ELR (cell line): ENCODE data around the gene MGST3.
"Not testable (repeated sequence)": the region's sequence is repeated elsewhere in the genome, so short reads cannot be mapped to it uniquely, and the experiment has no call there.

Source experiments
- DNase-seq: peaks from one replicate; pipeline ENCODE4 v3.0.0-alpha.2; 2015; ENCODE audit warnings: low read depth

MGST3 gene

DNA sequence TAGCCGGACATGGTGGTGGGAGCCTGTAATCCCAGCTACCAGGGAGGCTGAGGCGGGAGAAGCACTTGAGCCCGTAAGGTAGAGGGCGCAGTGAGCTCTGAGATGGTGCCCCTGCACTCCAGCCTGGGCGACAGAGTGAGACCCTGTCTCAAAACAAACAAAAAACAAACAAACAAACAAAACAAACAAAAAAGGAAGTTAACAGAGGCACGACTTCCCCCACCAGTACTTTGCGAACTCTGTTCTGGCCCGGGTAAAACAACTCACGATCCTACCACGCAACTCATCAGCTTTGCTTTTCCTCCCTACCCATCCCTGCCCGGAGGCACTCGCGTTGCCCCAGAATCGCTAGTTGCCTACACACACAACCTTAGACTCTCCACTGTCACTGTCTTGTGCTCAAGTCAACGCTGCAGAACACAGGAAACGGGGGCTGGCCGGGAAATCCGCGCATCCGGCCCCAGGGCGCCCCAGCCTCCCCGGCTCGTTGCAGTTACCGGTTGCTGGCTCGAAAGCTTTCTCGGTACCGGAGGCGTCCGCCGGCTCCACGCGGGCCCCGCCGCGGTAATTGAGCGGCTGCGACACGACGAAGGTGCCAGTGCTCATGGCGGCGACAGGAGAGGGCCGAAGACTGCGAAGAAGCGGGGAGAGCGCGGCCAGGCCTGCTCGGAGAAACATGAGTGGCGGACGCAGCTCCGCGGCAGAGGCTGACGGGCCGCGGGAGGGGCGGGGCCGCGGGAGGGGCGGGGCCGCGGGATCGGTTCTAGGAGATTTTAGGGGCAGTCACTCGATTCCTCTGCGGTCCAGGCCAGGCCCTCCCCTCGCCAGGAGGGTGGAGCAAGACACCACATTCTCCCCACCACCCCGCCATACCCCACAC lies 67.1 kb downstream of the MGST3 start, which contains the start of gene ALDH9A1:
TSS of gene ALDH9A1 (minus strand) at position 682 of the 880 bp plus-strand sequence. CDS start at position 678, 4 bp downstream.
- DNase-seq = peak; percentile 93

DNA sequence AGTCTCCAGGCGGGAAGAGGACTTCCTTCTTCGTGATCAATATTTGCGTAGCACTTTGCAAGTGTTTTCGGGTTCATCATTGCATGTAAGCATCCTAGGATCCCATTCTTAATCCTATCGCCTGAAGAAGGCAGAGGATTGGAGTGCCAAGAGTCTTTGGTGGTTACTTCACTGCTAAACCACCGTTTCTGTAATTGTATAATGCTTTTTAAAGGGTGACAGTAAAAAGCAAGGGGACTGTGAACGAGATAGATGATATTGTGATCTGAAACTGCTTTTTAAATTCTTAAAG lies 67.7 kb downstream of the MGST3 start:
- no peak for DNase-seq

DNA sequence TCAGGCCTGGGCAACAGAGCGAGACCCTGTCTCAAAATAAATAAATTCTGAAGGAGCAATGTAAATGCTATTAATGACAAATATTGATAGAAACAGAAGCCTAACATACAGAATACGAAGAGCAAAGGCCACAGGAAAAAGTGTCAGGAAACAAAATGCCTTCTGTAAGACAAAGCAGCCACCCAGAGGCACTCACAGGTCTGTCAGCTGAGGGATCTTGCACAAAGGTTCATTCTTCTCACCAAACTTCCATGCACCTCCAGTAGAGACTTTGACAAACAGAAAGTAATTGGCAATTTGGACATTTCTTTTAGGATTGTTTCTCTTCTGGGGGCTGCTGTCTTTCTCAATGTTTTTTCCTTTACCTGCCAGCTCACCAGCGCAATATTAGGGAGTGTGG lies 68.5 kb downstream of the MGST3 start:
- DNase-seq = no peak

DNA sequence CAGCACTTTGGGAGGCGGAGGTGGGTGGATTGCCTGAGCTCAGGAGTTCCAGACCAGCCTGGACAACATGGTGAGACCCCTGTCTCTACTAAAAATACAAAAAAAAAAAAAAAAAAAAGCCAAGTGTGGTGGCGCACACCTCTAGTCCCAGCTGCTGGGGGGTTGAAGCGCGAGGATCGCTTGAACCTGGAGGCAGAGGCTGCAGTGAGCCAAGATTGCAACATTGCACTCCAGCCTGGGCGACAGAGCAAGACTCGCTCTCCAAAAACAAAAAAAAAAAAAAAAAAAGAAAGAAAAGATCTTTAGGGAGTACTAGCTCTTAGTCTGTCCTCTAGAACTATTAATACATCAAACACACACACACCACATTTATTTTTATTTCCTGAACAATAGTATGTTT lies 70.9 kb downstream of the MGST3 start:
- not testable (repeated sequence) for DNase-seq

DNA sequence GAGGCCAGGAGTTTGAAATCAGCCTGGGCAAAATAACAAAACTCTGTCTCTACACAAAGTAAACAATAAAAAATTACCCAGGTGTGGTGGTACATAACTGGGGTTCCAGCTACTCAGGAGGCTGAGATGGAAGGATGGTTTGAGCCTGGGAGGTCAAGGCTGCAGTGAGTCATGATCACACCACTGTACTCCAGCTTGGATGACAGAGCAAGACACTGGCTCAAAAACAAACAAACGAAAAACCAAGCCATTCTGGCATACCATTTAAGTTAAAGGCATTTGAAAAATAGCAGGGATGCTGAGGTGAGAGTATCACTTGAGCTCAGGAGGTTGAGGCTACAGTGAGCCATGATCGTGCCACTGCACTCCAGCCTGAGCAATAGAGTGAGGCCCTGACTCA lies 72.6 kb downstream of the MGST3 start:
- peak; percentile 44 for DNase-seq
